Brain microvascular endothelial cell (primary cell): ENCODE results near the gene NDUFAF5.
"Not testable (repeated sequence)": the region's sequence is repeated elsewhere in the genome, so short reads cannot be mapped to it uniquely, and the experiment has no call there.

Experiments used
- DNase-seq: peaks from one replicate; pipeline ENCODE4 v3.0.0-alpha.2; 2020
- H3K27ac ChIP-seq: fragments of 250-450 bp; sonication (Bioruptor Pico); 2 replicates; pipeline ENCODE4 v1.5.1; 2020; ENCODE audit warnings: mild to moderate bottlenecking, moderate library complexity
- H3K27me3 ChIP-seq: fragments of 250-450 bp; sonication (Bioruptor Pico); replicated peaks from 2 replicates; pipeline ENCODE4 v1.5.1; 2020; ENCODE audit warnings: mild to moderate bottlenecking
- H3K36me3 ChIP-seq: fragments of 250-450 bp; sonication (Bioruptor Pico); replicated peaks from 2 replicates; pipeline ENCODE4 v1.5.1; 2020; ENCODE audit warnings: mild to moderate bottlenecking
- H3K4me3 ChIP-seq: 2 replicates; pipeline ENCODE4 v1.5.1; 2011; ENCODE audit warnings: low read depth, mild to moderate bottlenecking, control low read depth, low read length, moderate library complexity
- in situ Hi-C: cut with HindIII; loops from 2 replicates; pipeline ENCODE4 v1.10.0; 2017; ENCODE audit warnings: low sequenced_read_pairs, low pct_ligation_motif_present
- TF ChIP-seq, protein P1 (sequence below): IDR thresholded peaks from 2 replicates; pipeline ENCODE4 v1.5.1; 2011; ENCODE audit warnings: low read depth, mild to moderate bottlenecking, moderate library complexity, low read length, control low read depth, inconsistent platforms; ENCODE audit errors: missing control alignments

The NDUFAF5 gene

DNA sequence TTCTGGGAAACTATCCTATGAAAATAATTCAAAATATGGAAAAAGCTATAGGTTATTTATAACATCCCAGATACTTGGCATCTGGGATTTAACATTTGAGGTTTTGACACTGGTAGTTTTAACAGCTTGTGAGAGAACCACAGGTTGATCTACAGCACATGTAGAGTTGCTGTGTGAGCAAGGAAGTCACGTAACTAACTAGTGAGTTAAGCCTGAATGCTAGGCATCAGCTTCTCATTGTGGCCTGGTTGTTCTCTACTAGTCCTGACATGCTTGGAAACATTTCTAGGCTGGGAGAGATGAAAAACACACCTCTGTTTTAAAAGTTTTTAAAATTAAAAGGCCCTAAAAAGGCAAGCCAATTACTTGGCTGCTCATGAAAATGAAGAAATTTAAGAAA is 28.3 kb upstream of the NDUFAF5 start:
- H3K27ac ChIP-seq: no peak overlapping the region
- no peaks in the 10 kb centered on the region for H3K27me3 ChIP-seq
- no peak for DNase-seq
- TF ChIP-seq, protein P1, sequence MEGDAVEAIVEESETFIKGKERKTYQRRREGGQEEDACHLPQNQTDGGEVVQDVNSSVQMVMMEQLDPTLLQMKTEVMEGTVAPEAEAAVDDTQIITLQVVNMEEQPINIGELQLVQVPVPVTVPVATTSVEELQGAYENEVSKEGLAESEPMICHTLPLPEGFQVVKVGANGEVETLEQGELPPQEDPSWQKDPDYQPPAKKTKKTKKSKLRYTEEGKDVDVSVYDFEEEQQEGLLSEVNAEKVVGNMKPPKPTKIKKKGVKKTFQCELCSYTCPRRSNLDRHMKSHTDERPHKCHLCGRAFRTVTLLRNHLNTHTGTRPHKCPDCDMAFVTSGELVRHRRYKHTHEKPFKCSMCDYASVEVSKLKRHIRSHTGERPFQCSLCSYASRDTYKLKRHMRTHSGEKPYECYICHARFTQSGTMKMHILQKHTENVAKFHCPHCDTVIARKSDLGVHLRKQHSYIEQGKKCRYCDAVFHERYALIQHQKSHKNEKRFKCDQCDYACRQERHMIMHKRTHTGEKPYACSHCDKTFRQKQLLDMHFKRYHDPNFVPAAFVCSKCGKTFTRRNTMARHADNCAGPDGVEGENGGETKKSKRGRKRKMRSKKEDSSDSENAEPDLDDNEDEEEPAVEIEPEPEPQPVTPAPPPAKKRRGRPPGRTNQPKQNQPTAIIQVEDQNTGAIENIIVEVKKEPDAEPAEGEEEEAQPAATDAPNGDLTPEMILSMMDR: no peak
- H3K36me3 ChIP-seq: peaks cover 14% of the 10 kb centered on the region
- no peak overlapping the region for H3K4me3 ChIP-seq
- in situ Hi-C loops: no loop called here

DNA sequence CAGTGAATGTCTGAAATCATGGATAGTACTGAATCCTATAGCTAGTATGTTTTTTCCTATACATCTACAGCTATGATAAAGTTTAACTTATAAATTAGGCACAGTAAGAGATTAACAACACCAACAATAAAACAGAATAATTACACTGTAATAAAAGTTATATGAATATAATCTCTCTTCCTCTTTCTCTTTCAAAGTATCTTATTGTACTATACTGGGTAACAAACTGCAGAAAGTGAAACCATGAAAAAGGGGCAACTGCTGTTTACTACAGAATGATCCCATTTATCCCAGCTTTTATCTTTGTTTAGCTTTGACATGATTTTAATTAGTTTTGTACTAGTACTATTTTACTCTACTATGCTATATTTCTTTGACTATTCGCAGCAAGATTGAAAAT is 25.9 kb upstream of the NDUFAF5 start:
- TF ChIP-seq, protein P1: no peak
- peaks cover 14% of the 10 kb centered on the region for H3K36me3 ChIP-seq
- H3K27ac ChIP-seq: no peak overlapping the region
- H3K27me3 ChIP-seq: no peaks in the 10 kb centered on the region
- in situ Hi-C loops: no loop called here
- H3K4me3 ChIP-seq: no peak overlapping the region
- no peak for DNase-seq

DNA sequence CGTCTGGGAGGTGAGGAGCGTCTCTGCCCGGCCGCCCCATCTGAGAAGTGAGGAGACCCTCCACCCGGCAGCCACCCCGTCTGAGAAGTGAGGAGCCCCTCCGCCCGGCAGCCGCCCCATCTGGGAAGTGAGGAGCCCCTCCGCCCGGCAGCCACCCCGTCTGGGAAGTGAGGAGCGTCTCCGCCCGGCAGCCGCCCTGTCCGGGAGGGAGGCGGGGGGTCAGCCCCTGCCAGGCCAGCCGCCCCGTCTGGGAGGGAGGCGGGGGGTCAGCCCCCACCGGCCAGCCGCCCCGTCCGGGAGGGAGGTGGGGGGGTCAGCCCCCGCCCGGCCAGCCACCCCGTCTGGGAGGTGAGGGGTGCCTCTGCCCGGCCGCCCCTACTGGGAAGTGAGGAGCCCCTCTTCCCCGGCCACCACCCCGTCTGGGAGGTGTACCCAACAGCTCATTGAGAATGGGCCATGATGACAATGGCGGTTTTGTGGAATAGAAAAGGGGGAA is 24.3 kb upstream of the NDUFAF5 start:
- peaks cover 20% of the 10 kb centered on the region for H3K36me3 ChIP-seq
- H3K27ac ChIP-seq, DNase-seq, in situ Hi-C loops, H3K4me3 ChIP-seq, H3K27me3 ChIP-seq: not testable (repeated sequence)

DNA sequence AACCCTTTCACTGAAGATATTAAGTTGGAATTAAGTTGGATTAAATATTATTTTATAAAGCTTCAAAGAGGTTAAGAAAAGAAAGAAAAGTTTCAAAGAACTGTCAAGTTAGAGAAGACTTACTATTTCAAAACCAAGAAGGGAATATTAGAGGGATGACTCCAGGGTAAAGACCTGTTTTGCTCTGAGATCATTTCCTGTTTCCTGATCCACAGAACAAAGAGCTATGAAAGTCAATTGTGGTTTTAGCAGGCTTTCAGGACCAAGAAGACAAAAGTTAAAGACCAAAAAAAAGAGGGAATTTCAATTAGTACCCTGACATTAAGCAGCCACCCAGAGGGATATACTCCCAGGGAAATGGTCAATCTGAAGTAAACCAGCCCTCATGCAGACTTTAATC is 19.5 kb upstream of the NDUFAF5 start:
- Histone ChIP-seq H3K36me3 (peaks cover 28% of the 10 kb centered on the region), H3K27ac (no peak overlapping the region), H3K27me3 (no peaks in the 10 kb centered on the region), H3K4me3 (no peak overlapping the region)
- TF ChIP-seq, protein P1: no peak
- no peak for DNase-seq
- in situ Hi-C loops: no loop called here

DNA sequence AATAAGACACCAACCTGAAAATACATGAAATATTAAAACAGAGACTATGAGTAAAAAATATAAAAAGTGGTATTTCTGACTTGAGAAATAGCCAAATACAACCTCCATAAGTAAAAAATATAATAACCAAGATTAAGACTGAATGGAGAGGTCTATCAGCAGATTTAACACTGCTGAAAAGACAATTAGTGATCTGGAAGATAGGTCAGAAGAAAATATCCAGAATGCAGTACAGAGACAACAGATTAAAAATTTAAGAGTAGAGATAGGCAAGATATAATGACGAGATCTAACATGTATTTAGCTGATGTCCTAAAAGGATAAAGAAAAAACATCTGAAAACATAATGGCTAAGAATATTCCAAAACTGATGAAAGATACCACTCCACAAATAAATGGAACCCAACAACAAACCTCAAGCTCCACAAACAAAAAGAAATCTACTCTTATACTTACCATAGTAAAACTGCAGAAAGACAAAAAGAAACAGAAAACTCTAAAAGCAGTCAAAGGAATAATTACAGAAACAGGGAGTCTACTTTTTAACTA is 18.9 kb upstream of the NDUFAF5 start:
- no peak overlapping the region for H3K27ac ChIP-seq
- H3K4me3 ChIP-seq: no peak overlapping the region
- TF ChIP-seq, protein P1: no peak
- DNase-seq: no peak
- H3K36me3 ChIP-seq: peaks cover 28% of the 10 kb centered on the region
- in situ Hi-C loops: no loop called here
- H3K27me3 ChIP-seq: no peaks in the 10 kb centered on the region

DNA sequence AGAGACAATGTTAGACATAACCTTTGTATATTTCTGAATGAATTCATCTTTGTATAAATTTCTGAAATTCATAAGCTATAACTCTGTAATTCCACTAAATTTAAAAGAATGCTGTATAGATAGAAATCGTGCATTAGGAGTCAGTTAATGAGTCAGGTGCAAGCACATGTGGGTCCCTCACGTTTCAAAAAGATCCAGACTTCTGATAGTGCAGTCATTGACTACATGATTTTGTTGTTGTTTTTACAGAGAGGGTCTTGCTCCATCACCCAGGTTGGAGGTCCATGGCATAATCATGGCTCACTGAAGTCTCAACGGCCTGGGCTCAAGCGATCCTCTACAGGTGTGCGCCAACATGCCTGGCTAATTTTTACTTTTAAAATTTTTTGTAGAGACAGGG is 14.7 kb upstream of the NDUFAF5 start:
- in situ Hi-C loops: no loop called here
- no peak overlapping the region for H3K27ac ChIP-seq
- peaks cover 22% of the 10 kb centered on the region for H3K36me3 ChIP-seq
- DNase-seq: no peak
- H3K4me3 ChIP-seq: no peak overlapping the region
- H3K27me3 ChIP-seq: no peaks in the 10 kb centered on the region
- TF ChIP-seq, protein P1: no peak
